ENCODE results near the gene SLC6A19.

DNA sequence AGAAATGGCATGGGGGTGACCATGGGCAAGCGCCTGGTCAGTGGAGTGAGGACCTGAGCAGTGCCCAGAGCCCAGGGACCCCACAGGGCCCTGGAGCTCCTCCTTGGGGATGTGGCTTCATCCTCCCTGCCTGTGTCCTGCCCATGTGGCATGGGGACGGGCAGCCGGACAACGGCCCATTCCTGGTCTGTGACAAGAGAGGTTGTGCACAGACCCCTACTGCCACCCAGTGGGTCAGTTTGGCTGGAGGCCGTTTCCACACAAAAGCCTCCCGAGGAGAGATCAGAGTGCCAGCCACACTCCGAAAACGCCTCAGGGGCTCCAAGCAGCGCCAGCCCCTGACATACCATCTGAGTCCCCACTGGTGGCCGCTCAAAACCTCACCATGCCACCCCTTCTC is 43.6 kb downstream of the SLC6A19 start:
- TF ChIP-seq, protein P1, sequence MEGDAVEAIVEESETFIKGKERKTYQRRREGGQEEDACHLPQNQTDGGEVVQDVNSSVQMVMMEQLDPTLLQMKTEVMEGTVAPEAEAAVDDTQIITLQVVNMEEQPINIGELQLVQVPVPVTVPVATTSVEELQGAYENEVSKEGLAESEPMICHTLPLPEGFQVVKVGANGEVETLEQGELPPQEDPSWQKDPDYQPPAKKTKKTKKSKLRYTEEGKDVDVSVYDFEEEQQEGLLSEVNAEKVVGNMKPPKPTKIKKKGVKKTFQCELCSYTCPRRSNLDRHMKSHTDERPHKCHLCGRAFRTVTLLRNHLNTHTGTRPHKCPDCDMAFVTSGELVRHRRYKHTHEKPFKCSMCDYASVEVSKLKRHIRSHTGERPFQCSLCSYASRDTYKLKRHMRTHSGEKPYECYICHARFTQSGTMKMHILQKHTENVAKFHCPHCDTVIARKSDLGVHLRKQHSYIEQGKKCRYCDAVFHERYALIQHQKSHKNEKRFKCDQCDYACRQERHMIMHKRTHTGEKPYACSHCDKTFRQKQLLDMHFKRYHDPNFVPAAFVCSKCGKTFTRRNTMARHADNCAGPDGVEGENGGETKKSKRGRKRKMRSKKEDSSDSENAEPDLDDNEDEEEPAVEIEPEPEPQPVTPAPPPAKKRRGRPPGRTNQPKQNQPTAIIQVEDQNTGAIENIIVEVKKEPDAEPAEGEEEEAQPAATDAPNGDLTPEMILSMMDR (IDR thresholded peaks at IDR 0.05), result peak in 1 of 5 experiments; percentile 5
- TF ChIP-seq POLR2AphosphoS5 (IDR thresholded peaks at IDR 0.05), result no peak
